Brain microvascular endothelial cell (primary cell): ENCODE results near the gene SKAP1.
"Not testable (repeated sequence)": the region's sequence is repeated elsewhere in the genome, so short reads cannot be mapped to it uniquely, and the experiment has no call there.

ENCODE experiments used
- DNase-seq: peaks from one replicate; pipeline ENCODE4 v3.0.0-alpha.2; 2020
- H3K27ac ChIP-seq: fragments of 250-450 bp; sonication (Bioruptor Pico); 2 replicates; pipeline ENCODE4 v1.5.1; 2020; ENCODE audit warnings: mild to moderate bottlenecking, moderate library complexity
- H3K27me3 ChIP-seq: fragments of 250-450 bp; sonication (Bioruptor Pico); replicated peaks from 2 replicates; pipeline ENCODE4 v1.5.1; 2020; ENCODE audit warnings: mild to moderate bottlenecking
- H3K36me3 ChIP-seq: fragments of 250-450 bp; sonication (Bioruptor Pico); replicated peaks from 2 replicates; pipeline ENCODE4 v1.5.1; 2020; ENCODE audit warnings: mild to moderate bottlenecking
- H3K4me3 ChIP-seq: 2 replicates; pipeline ENCODE4 v1.5.1; 2011; ENCODE audit warnings: low read depth, mild to moderate bottlenecking, control low read depth, low read length, moderate library complexity
- CTCF ChIP-seq: IDR thresholded peaks from 2 replicates; pipeline ENCODE4 v1.5.1; 2011; ENCODE audit warnings: low read depth, mild to moderate bottlenecking, moderate library complexity, low read length, control low read depth, inconsistent platforms; ENCODE audit errors: missing control alignments
- in situ Hi-C: cut with HindIII; loops from 2 replicates; pipeline ENCODE4 v1.10.0; 2017; ENCODE audit warnings: low sequenced_read_pairs, low pct_ligation_motif_present

The SKAP1 gene

GRCh38 chr17:48207776-48208544 lies 222.1 kb downstream of the SKAP1 start:
- Histone ChIP-seq H3K27me3 (peaks cover 2% of the 10 kb centered on the region), H3K27ac (no peak overlapping the region), H3K36me3 (no peaks in the 10 kb centered on the region), H3K4me3 (no peak overlapping the region)
- TF ChIP-seq CTCF, result no peak
- no peak for DNase-seq
- in situ Hi-C loops, result no loop called here

GRCh38 chr17:48207036-48207435 lies 223.0 kb downstream of the SKAP1 start:
- H3K27me3 ChIP-seq, in situ Hi-C loops: not testable (repeated sequence)
- peak; percentile 14 for DNase-seq

GRCh38 chr17:48202959-48203358 lies 227.1 kb downstream of the SKAP1 start:
- no peak overlapping the region for H3K4me3 ChIP-seq
- no peak for TF ChIP-seq CTCF
- no peaks in the 10 kb centered on the region for H3K36me3 ChIP-seq
- no peak for DNase-seq
- peaks cover 2% of the 10 kb centered on the region for H3K27me3 ChIP-seq
- no peak overlapping the region for H3K27ac ChIP-seq
- in situ Hi-C loops, result no loop called here

More at GRCh38 chr17:48207036-48207435, 223.0 kb downstream of the SKAP1 start:
- H3K36me3 ChIP-seq, H3K4me3 ChIP-seq, H3K27ac ChIP-seq: not testable (repeated sequence)

- Histone ChIP-seq H3K36me3 (no peaks in the 10 kb centered on the region), H3K4me3 (no peak overlapping the region), H3K27me3 (no peaks in the 10 kb centered on the region), H3K27ac (no peak overlapping the region)
- no peak for DNase-seq
- TF ChIP-seq CTCF, result no peak
- in situ Hi-C loops, result no loop called here
These were observed 231.0 kb downstream of the SKAP1 start for GRCh38 chr17:48198950-48199541.

GRCh38 chr17:48195910-48196309 lies 234.1 kb downstream of the SKAP1 start:
- Histone ChIP-seq H3K4me3 (no peak overlapping the region), H3K27ac (no peak overlapping the region), H3K27me3 (no peaks in the 10 kb centered on the region), H3K36me3 (no peaks in the 10 kb centered on the region)
- TF ChIP-seq CTCF, result no peak
- no peak for DNase-seq
- in situ Hi-C loops, result no loop called here

GRCh38 chr17:48194097-48194550 lies 235.9 kb downstream of the SKAP1 start:
- no peak for TF ChIP-seq CTCF
- no peak overlapping the region for H3K27ac ChIP-seq
- H3K27me3 ChIP-seq, result no peaks in the 10 kb centered on the region
- no peaks in the 10 kb centered on the region for H3K36me3 ChIP-seq
- H3K4me3 ChIP-seq, result no peak overlapping the region
- in situ Hi-C loops, result no loop called here
- peak; percentile 80 for DNase-seq
